SU-DHL-6 (cell line): ENCODE measurements around the gene RAD51B.
"Not testable (repeated sequence)": the region's sequence is repeated elsewhere in the genome, so short reads cannot be mapped to it uniquely, and the experiment has no call there.

Experiments
- H2AFZ ChIP-seq: fragments of 200-600 bp; sonication (generic); 2 replicates; pipeline ENCODE4 v1.6.1; 2014; ENCODE audit warnings: low read depth, mild to moderate bottlenecking, moderate library complexity, mixed read lengths, antibody characterized with exemption, low read length; ENCODE audit not compliant: severe bottlenecking
- H3F3A ChIP-seq: fragments of 200-600 bp; shearing (Covaris generic); 2 replicates; pipeline ENCODE4 v1.6.0; 2016; ENCODE audit warnings: antibody characterized with exemption, mild to moderate bottlenecking; ENCODE audit not compliant: insufficient read depth
- H3K27ac ChIP-seq: fragments of 200-600 bp; sonication (generic); 2 replicates; pipeline ENCODE4 v1.5.1; 2016; ENCODE audit warnings: low read depth, mild to moderate bottlenecking, low read length, moderate library complexity, mixed read lengths
- H3K27me3 ChIP-seq: fragments of 200-600 bp; sonication (generic), shearing (Covaris generic); 2 replicates; pipeline ENCODE4 v1.6.0; 2014; ENCODE audit warnings: mild to moderate bottlenecking, low read length
- H3K36me3 ChIP-seq: fragments of 200-600 bp; sonication (generic); 2 replicates; pipeline ENCODE4 v1.6.1; 2014; ENCODE audit warnings: mild to moderate bottlenecking, low read length, mixed read lengths
- H3K4me2 ChIP-seq: fragments of 300-600, 200-600 bp; shearing (Covaris generic), sonication (generic); 2 replicates; pipeline ENCODE4 v1.6.0; 2014; ENCODE audit warnings: low read length, low read depth, mild to moderate bottlenecking; ENCODE audit not compliant: poor library complexity, severe bottlenecking
- H3K4me3 ChIP-seq: fragments of 200-600 bp; sonication (generic); 2 replicates; pipeline ENCODE4 v1.5.1; 2014; ENCODE audit warnings: antibody characterized with exemption, low read length, mild to moderate bottlenecking, mixed read lengths; ENCODE audit not compliant: insufficient read depth, poor library complexity, severe bottlenecking
- H3K79me2 ChIP-seq: fragments of 200-600 bp; sonication (generic); 2 replicates; pipeline ENCODE4 v1.6.1; 2014; ENCODE audit warnings: mild to moderate bottlenecking, low read length, moderate library complexity; ENCODE audit not compliant: insufficient read depth
- H3K9ac ChIP-seq: fragments of 200-600 bp; sonication (generic); 2 replicates; pipeline ENCODE4 v1.7.0; 2014; ENCODE audit warnings: mild to moderate bottlenecking, low read length
- H3K9me2 ChIP-seq: fragments of 200-600 bp; sonication (generic); replicated peaks from 2 replicates; pipeline ENCODE4 v1.6.1; 2014; ENCODE audit warnings: low read length; ENCODE audit not compliant: insufficient read depth
- H3K9me3 ChIP-seq: fragments of 200-600 bp; sonication (generic); 2 replicates; pipeline ENCODE4 v1.6.1; 2014; ENCODE audit warnings: low read length, mixed read lengths; ENCODE audit not compliant: insufficient read depth
- H4K20me1 ChIP-seq: fragments of 200-600 bp; sonication (generic); 2 replicates; pipeline ENCODE4 v1.6.1; 2014; ENCODE audit warnings: low read depth, mild to moderate bottlenecking, antibody characterized with exemption, low read length, moderate library complexity, mixed read lengths
- EZH2phosphoT487 ChIP-seq: fragments of 200-600 bp; sonication (generic), shearing (Covaris generic); conservative IDR thresholded peaks from 2 replicates; pipeline ENCODE4 v1.6.1; 2018; ENCODE audit warnings: mild to moderate bottlenecking, antibody characterized with exemption, low read length, moderate library complexity, mixed read lengths
- TF ChIP-seq, protein P1 (sequence below): fragments of 200-600 bp; sonication (generic); IDR thresholded peaks from one replicate; pipeline ENCODE4 v1.5.1; 2017; ENCODE audit warnings: antibody characterized with exemption, mild to moderate bottlenecking, low read length, moderate library complexity; ENCODE audit not compliant: insufficient read depth, poor library complexity, severe bottlenecking

Gene RAD51B

DNA sequence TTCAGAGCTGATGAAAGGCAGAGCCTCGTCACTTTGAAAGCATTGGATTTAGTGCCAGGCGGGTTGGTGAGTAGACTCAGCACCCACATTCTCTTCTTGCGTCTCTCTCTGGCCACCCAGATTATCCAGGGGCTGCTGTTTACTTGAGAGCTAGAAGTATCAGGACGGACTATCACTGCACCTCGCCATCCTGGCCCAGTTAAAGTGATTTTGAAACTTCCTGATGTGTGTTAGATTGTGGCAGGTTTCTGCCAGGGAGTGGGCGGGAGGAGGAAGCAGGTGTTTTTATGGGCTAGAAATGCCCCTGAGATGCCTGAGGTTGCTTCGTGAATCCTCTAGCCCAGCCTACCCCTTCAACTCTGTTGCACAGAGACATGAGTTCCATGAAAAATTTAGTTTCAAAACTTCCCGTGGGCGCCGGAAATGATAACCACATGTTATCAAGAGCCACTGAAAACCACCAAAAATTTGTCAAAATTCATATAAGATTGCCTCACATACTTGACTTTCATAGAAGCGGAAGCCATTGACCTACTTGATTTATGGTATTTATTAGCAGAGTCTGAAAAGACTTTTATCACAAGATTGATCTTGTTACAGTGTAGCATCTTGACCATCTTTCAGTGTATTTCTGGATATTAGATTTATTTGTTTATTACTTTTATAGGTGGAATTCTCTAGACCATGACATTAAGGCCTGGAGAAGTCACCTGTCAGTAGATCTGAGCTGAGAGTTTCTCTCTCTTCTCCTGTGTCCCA lies 466.0 kb downstream of the RAD51B start:
- Histone ChIP-seq H2AFZ (no peak overlapping the region), H3K9ac (peak overlapping the region; percentile 76), H3K4me3 (peak overlapping the region; percentile 29)

DNA sequence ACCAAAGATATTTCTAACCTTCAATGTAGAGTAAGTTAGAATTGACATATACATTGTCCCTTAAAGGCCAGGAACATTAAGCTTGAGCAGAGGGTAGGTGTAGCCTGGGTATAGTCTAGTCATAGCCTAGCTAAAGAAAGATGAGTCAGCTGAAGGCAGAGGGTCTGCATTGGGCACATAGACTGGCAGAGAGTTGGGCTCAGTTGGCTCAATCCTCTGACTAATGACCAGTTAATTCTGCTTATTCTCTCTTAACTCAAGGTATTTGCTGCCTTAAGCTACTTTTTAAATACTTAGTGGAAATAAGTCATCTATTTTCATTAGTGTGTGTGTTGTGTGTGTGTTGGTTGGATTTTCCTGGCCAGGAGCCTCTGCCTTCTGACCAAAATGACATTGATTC lies 467.1 kb downstream of the RAD51B start:
- H3K4me2 ChIP-seq, result no peak overlapping the region
- no peak overlapping the region for H3K9ac ChIP-seq

More for the DNA sequence above, 466.0 kb downstream of the RAD51B start:
- peak overlapping the region; percentile 98 for H3K27ac ChIP-seq
- H3K4me2 ChIP-seq, result peak overlapping the region; percentile 74
- no peaks in the 10 kb centered on the region for H3K9me2 ChIP-seq
- no peaks in the 10 kb centered on the region for H4K20me1 ChIP-seq
- H3K79me2 ChIP-seq, result no peaks in the 10 kb centered on the region
- no peaks in the 10 kb centered on the region for H3K27me3 ChIP-seq
- H3K36me3 ChIP-seq, result no peaks in the 10 kb centered on the region
- no peak for TF ChIP-seq EZH2phosphoT487
- TF ChIP-seq, protein P1, sequence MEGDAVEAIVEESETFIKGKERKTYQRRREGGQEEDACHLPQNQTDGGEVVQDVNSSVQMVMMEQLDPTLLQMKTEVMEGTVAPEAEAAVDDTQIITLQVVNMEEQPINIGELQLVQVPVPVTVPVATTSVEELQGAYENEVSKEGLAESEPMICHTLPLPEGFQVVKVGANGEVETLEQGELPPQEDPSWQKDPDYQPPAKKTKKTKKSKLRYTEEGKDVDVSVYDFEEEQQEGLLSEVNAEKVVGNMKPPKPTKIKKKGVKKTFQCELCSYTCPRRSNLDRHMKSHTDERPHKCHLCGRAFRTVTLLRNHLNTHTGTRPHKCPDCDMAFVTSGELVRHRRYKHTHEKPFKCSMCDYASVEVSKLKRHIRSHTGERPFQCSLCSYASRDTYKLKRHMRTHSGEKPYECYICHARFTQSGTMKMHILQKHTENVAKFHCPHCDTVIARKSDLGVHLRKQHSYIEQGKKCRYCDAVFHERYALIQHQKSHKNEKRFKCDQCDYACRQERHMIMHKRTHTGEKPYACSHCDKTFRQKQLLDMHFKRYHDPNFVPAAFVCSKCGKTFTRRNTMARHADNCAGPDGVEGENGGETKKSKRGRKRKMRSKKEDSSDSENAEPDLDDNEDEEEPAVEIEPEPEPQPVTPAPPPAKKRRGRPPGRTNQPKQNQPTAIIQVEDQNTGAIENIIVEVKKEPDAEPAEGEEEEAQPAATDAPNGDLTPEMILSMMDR, result no peak
- no peaks in the 10 kb centered on the region for H3K9me3 ChIP-seq
- peaks cover 71% of the 10 kb centered on the region for H3F3A ChIP-seq

DNA sequence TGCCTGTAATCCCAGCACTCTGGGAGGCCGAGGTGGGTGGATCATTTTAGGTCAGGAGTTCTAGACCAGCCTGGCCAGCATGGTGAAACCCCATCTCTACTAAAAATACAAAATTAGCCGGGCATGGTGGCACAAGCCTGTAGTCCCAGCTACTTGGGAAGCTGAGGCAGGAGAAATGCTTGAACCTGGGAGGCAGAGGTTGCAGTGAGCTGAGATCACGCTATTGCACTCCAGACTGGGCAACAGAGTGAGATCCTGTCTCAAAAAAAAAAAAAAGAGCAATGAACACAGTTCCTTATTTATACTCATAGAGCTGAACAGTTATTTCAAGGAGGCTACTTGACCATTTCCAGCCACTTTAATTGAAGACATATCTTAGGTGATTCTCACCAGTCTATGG lies 469.9 kb downstream of the RAD51B start:
- not testable (repeated sequence) for H3K79me2 ChIP-seq, H3K27me3 ChIP-seq, H3K4me3 ChIP-seq, H4K20me1 ChIP-seq, H3K36me3 ChIP-seq, H3K9me3 ChIP-seq, H3K9me2 ChIP-seq, H3K9ac ChIP-seq, H3K4me2 ChIP-seq, H3K27ac ChIP-seq, H2AFZ ChIP-seq
- peaks cover 53% of the 10 kb centered on the region for H3F3A ChIP-seq

More for the DNA sequence above, 467.1 kb downstream of the RAD51B start:
- H3K36me3 ChIP-seq, result no peaks in the 10 kb centered on the region
- H3K9me3 ChIP-seq, result no peaks in the 10 kb centered on the region
- no peaks in the 10 kb centered on the region for H3K79me2 ChIP-seq
- H3K27ac ChIP-seq, result peak overlapping the region; percentile 98
- H2AFZ ChIP-seq, result no peak overlapping the region
- H3F3A ChIP-seq, result peaks cover 60% of the 10 kb centered on the region
- H3K4me3 ChIP-seq, result no peak overlapping the region
- H4K20me1 ChIP-seq, result no peaks in the 10 kb centered on the region
- H3K9me2 ChIP-seq, result no peaks in the 10 kb centered on the region
- H3K27me3 ChIP-seq, result no peaks in the 10 kb centered on the region
- TF ChIP-seq, protein P1, result no peak

DNA sequence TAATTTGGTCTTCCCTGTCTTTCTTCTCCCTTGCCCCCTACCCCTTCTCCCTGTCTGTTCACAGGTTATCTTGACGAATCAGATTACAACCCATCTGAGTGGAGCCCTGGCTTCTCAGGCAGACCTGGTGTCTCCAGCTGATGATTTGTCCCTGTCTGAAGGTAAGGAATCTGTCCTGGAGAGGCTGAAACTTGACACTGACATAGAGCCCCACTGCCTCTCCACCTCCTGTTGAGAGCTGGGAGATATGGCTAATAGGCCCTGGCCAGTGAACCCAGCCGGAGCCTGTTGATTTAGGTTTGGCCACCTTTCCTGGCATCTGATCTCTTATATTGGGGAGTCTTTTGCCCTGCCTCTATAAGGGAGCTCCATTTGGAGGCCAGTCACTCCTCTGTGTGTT lies 472.2 kb downstream of the RAD51B start:
- Histone ChIP-seq H3K9me3 (no peaks in the 10 kb centered on the region), H3F3A (peaks cover 37% of the 10 kb centered on the region; the same call in 1 of the 2 replicates), H3K79me2 (no peaks in the 10 kb centered on the region), H2AFZ (no peak overlapping the region), H3K36me3 (no peaks in the 10 kb centered on the region), H3K4me3 (no peak overlapping the region), H3K27me3 (no peaks in the 10 kb centered on the region), H3K4me2 (no peak overlapping the region), H3K9me2 (no peaks in the 10 kb centered on the region), H3K9ac (0 out of 2 replicates have a peak overlapping the region, but pooled peaks have one; percentile 13), H3K27ac (no peak overlapping the region), H4K20me1 (no peaks in the 10 kb centered on the region)
- TF ChIP-seq EZH2phosphoT487, result no peak
- TF ChIP-seq, protein P1, result no peak
